Activated T-cell treated with anti-CD3 and anti-CD28 coated beads, Interleukin-2, amount 50 U/mL, for 72 hours (primary cell): ENCODE data around the gene SLAMF8. TPM values are rescaled to one million over a fixed set of nuclear protein-coding genes. Genes with fewer than 3 reads are reported as not detected.

Experiments used
- ATAC-seq, 2 donors: fragments of 150-1000 bp; cut with Tn5 transposase; replicated peaks in 1 of 2; 2 replicates each; pipeline ENCODE4 v1.10.0; 2021; ENCODE audit warnings: moderate library complexity in 2 of 2, mild to moderate bottlenecking in 1 of 2
- DNase-seq, 2 donors: peaks; one replicate each; pipeline ENCODE4 v3.0.0; 2021 to 2022; ENCODE audit warnings: mixed read lengths in 1 of 2
- H3K27ac Mint-ChIP-seq: one replicate; pipeline ENCODE4 v1.8.0; 2022; ENCODE audit warnings: mild to moderate bottlenecking, moderate library complexity, mixed read lengths
- H3K27me3 Mint-ChIP-seq: one replicate; pipeline ENCODE4 v1.8.0; 2022; ENCODE audit warnings: low read depth, mixed read lengths
- H3K36me3 Mint-ChIP-seq, 2 donors: one replicate each; pipeline ENCODE4 v1.8.0; 2022; ENCODE audit warnings: mixed read lengths in 2 of 2, mild to moderate bottlenecking in 1 of 2; ENCODE audit not compliant: insufficient read depth in 2 of 2
- H3K4me1 Mint-ChIP-seq: one replicate; pipeline ENCODE4 v1.8.0; 2022; ENCODE audit warnings: low read depth, mixed read lengths
- H3K4me3 Mint-ChIP-seq, 2 donors: one replicate each; pipeline ENCODE4 v1.8.0; 2022; ENCODE audit warnings: mild to moderate bottlenecking in 2 of 2, mixed read lengths in 2 of 2, moderate library complexity in 2 of 2
- H3K9me3 Mint-ChIP-seq, 2 donors: one replicate each; pipeline ENCODE4 v1.8.0; 2022; ENCODE audit warnings: mixed read lengths in 2 of 2
- total RNA-seq, 2 donors: library from RNA; stranded (reverse); gene quantifications; one replicate each; pipeline ENCODE4 v1.2.3, GENCODE V29; 2022

The SLAMF8 gene
- total RNA-seq, 2 donors from 2014 or later: 0.31 to 0.53 TPM

DNA sequence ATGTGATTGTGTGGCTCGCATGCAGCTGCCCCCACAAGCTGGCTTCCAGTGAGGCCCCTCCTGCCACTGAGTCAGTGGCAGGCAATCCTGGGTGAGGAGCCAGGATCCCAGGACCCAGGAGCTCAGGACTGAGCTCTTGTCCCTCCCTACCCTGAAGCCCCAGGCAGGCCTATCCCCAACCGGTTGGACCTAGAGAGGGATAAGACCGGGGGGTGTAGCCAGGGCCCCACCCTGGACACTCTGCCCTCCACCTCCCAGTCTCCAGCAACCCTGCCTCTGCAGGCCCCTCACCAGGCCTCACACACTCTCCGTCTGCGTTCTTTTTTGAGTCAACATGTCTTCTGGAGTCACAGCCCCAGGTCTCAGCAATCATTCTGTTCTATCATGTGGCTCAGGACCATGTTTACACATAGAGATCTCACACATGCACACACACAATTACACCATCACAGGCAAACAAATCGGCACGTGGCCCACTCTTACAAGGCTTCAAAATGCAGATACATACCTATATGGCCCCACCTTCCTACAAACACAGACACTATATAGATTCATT lies 33.2 kb downstream of the SLAMF8 start:
- no peak overlapping the region for H3K27ac Mint-ChIP-seq
- H3K4me1 Mint-ChIP-seq: peaks cover 6% of the 10 kb centered on the region
- H3K36me3 Mint-ChIP-seq: no peaks in the 10 kb centered on the region
- no peaks in the 10 kb centered on the region for H3K27me3 Mint-ChIP-seq
- H3K4me3 Mint-ChIP-seq: no peak overlapping the region
- H3K9me3 Mint-ChIP-seq: no peaks in the 10 kb centered on the region
- no peak for ATAC-seq
- DNase-seq: no peak

DNA sequence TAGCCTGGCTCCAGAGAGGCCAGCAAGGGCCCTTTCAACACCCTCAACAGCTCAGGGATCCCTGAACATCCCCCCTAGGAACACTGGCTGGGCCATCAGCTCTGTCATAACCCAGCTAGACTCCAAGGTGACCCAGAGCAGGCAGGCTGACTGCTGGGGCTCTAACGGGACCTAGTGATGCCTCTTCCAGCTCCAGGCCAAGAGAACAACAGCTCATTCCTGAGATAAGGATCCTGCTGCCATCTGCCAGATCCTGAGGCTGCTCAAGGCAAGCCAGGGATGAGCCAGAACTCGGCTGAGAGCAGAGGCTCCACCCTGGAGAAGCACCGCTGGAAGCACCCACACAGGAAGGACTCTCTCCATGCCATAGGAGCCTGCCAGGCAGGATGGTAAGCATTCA lies 33.8 kb downstream of the SLAMF8 start:
- Mint-ChIP-seq H3K9me3 (no peaks in the 10 kb centered on the region), H3K4me1 (peaks cover under 1% of the 10 kb centered on the region), H3K27me3 (no peaks in the 10 kb centered on the region), H3K4me3 (no peak overlapping the region), H3K27ac (no peak overlapping the region), H3K36me3 (no peaks in the 10 kb centered on the region)
- ATAC-seq (no peak), DNase-seq (no peak)

DNA sequence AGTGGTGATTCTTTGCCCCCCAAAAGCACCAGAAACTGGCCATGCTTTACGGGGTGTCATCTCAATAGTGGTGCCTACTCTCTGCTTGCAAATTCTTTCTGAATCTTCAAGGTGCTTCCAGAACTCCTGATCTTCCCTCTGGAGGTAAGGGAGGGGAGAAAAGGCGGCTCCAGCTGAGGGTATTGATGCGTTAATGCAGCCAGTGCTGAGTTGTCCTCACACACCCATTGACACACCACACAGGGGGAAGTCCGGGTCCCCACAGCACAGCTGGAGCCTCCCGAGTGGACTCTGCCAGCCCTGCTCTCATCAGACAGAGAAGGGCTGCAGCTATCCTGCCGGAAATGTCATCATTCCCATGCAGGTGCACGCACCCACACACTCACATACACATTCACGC lies 34.5 kb downstream of the SLAMF8 start:
- Mint-ChIP-seq H3K4me1 (no peaks in the 10 kb centered on the region), H3K36me3 (no peaks in the 10 kb centered on the region), H3K9me3 (no peaks in the 10 kb centered on the region), H3K27me3 (no peaks in the 10 kb centered on the region), H3K4me3 (no peak overlapping the region), H3K27ac (no peak overlapping the region)
- ATAC-seq: no peak
- no peak for DNase-seq

DNA sequence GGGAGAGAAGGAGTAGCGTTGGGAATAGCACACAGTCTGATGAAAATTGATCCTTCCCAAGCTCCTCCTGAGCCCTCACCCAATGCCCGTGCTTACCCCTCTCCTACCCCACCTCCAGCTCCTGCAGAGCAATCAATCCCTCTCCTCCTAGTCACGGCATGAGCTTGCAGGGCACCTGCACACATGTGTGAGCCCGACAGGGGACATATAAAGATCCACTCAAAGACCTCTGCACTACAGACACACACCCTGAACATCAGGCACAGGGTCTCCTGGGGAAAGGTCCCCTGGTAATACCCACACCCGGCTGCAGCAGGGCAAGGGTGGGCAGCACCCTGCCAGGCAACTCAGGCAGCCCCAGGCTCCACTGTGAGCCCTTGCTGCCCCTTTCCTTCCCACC lies 35.4 kb downstream of the SLAMF8 start:
- Mint-ChIP-seq H3K4me3 (no peak overlapping the region), H3K4me1 (no peaks in the 10 kb centered on the region), H3K27me3 (no peaks in the 10 kb centered on the region), H3K36me3 (no peaks in the 10 kb centered on the region), H3K27ac (no peak overlapping the region), H3K9me3 (no peaks in the 10 kb centered on the region)
- ATAC-seq: no peak
- no peak for DNase-seq

DNA sequence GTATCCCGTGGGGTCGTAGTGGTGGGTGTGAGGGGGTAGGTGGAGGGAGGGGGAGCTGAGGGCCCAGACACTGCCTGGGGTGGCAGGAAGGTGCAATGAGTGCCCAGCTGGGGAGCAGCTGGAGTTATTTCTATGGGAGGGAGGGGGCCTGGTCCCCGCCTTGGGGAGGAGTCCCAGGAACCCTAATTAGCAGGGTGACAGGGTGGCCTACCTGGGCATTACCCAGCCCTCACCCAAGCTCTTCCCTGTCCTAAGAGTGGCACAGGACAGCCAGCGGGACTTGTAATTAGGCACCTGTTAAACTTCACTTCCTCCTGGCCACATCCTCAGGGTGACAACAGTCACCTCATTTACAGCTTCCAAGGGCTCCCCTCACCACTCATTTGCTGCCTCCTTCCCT lies 35.9 kb downstream of the SLAMF8 start, which contains the start of gene VSIG8:
VSIG8 (minus strand) TSS at position 101 of the 400 bp plus-strand sequence. CDS start 136 bp downstream, outside the sequence.
- H3K27ac Mint-ChIP-seq: no peak within 1 kb of the TSS
- H3K9me3 Mint-ChIP-seq: no peaks in the 10 kb centered on the region
- no peak for ATAC-seq

DNA sequence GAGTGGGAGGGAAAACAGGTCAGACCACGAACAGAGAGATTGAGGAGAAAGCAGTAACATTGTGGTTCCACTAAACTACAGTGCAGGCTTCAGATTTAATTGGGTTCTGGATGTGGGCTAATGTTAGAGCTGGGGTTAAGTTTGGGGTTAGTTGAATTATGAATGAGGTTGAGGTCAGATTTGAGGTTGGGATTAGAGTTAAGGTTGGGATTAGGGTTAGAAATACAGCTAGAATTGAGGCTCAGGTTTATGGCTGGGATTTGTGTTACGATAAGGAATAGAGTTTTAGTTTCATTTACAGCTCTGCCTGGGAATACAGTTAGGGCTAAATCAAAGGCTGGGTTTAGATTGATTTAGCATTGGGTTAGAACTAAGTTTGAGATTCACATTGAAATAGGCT lies 37.6 kb downstream of the SLAMF8 start:
- no peak for ATAC-seq
- no peaks in the 10 kb centered on the region for H3K36me3 Mint-ChIP-seq
- peaks cover 5% of the 10 kb centered on the region for H3K4me1 Mint-ChIP-seq
- no peaks in the 10 kb centered on the region for H3K9me3 Mint-ChIP-seq
- DNase-seq: no peak
- H3K4me3 Mint-ChIP-seq: no peak overlapping the region
- H3K27ac Mint-ChIP-seq: no peak overlapping the region
- H3K27me3 Mint-ChIP-seq: no peaks in the 10 kb centered on the region

More for the DNA sequence above, 35.9 kb downstream of the SLAMF8 start, which contains the start of gene VSIG8:
- DNase-seq: no peak
- Mint-ChIP-seq H3K36me3 (no peaks in the 10 kb centered on the region), H3K4me3 (no peak within 1 kb of the TSS), H3K4me1 (no peaks in the 10 kb centered on the region), H3K27me3 (no peaks in the 10 kb centered on the region)

DNA sequence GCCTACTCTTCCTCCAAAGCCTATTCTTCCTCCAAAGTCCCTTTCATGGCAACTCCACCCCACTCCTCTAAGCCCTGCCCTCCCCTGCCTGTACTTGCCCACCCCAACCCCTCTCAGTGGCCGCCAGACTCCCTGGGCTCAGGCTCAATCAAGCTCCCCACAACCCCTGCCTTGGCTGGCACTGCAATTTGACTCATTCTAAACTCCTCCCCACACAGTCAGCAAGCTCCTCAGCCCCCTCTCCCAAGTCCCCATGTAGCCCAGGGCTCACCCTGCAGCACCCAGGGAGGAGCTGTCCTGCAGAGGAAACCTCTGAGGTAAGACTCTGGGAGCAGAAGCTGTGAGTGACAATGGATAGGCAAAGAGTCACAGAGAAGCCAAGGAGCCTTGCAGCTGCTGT lies 39.4 kb downstream of the SLAMF8 start:
- H3K27ac Mint-ChIP-seq: no peak overlapping the region

DNA sequence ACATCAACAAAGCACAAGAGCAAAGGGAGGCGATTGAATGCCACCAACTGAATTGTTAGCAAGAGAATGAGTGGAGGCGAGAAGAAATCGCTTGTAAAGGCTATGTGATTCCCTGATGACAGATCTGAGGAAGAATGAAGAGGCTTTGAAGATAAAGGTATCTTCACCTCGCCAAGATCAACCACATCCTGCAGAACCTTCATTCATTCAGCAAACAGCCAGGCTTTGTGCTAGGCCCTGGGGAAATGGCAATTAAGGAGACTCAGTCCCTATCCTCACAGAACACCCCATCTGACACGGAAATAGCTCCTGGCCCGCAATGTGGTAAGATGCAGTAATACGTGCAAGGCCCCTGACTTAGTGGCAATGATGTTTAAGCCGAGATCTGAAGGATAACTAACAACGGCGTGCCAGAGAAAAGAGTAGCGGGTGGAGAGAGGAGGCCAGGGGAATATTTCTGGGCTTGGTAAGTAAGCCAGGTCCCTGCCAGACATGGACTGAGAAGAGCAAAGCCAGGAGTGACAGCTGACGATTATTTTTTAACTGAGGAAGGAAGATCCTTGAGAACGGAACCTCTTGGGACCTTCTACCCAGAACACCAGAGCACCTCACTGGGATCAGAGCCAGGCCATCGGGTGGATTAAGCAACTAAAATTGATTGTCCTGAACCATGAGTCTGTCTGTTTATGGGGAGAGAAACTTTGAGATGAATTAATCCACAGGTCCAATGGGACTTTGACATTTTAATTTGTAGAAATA lies 40.4 kb downstream of the SLAMF8 start:
- ATAC-seq (no peak), DNase-seq (no peak)

More for the DNA sequence above, 39.4 kb downstream of the SLAMF8 start:
- Mint-ChIP-seq H3K36me3 (no peaks in the 10 kb centered on the region), H3K27me3 (no peaks in the 10 kb centered on the region), H3K4me3 (no peak overlapping the region), H3K4me1 (peaks cover 7% of the 10 kb centered on the region), H3K9me3 (no peaks in the 10 kb centered on the region)
- no peak for DNase-seq
- no peak for ATAC-seq

DNA sequence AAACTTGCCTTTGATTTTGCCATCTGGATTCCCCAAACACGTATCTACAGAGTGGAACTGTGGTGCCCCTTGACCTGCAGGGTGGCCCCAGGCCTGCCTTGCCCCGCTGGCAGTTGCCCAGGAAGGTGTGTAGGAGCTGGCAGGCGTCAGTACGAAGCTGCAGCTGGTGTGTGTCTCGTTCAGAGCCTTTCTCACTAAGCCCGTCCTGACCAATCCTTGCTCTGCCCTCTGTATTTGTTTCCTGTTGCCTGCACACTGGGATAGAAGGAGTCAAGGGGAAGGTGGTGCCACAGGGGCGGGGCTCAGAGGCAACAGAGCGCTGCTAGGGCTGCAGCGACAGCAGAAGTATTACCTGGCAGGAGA lies 41.0 kb downstream of the SLAMF8 start:
- H3K27me3 Mint-ChIP-seq: peaks cover 11% of the 10 kb centered on the region
- peaks cover 7% of the 10 kb centered on the region for H3K4me1 Mint-ChIP-seq
- no peaks in the 10 kb centered on the region for H3K9me3 Mint-ChIP-seq
- no peak for ATAC-seq
- H3K27ac Mint-ChIP-seq: no peak overlapping the region
- no peak for DNase-seq
- H3K4me3 Mint-ChIP-seq: no peak overlapping the region
- H3K36me3 Mint-ChIP-seq: no peaks in the 10 kb centered on the region

More for the DNA sequence above, 40.4 kb downstream of the SLAMF8 start:
- Mint-ChIP-seq H3K27me3 (peaks cover 10% of the 10 kb centered on the region), H3K36me3 (no peaks in the 10 kb centered on the region), H3K27ac (no peak overlapping the region), H3K9me3 (no peaks in the 10 kb centered on the region), H3K4me1 (peaks cover 7% of the 10 kb centered on the region), H3K4me3 (no peak overlapping the region)

DNA sequence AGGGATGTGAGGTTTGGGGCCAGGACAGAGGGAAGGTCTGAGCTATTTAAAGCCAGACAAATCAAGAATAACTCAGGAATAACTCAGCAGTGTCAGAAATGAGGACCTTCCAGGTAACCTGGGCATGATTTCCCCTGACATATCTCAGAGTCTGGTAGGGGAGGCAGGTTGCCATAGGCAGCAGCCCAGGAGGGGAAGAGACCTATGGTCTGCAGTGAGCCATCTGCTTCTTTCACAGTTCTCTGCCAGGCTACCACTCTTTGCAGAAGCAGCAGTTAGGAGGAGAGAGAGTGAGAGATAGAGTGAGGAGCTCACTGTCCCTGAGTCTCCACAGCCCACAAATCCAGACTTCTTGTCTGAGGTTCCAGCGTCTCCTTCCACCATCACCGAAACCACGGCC lies 42.1 kb downstream of the SLAMF8 start:
- Mint-ChIP-seq H3K36me3 (no peaks in the 10 kb centered on the region), H3K4me3 (no peak overlapping the region), H3K27ac (no peak overlapping the region), H3K9me3 (no peaks in the 10 kb centered on the region), H3K4me1 (peaks cover 7% of the 10 kb centered on the region), H3K27me3 (peaks cover 11% of the 10 kb centered on the region)
- DNase-seq (no peak), ATAC-seq (peak in 1 of 2 donors; percentile 22)

DNA sequence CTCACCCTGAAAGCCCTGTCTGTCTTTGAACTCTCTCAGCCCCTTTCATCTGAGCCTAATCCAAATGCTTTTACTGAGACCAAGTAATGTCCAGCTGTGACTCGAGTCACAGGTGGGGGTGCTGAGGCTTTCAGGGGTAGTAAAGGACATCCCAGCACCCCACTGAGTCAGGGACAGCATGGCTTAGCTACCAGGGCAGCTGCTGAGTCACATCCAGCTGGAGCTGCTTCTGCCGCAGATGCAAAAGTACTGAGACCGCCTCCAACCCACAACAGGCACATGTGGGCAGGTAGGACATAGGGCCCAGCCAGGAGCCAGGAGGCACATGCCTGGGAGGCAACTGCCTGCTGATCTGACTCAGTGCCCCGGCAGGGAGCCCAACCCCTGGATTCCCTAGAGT lies 42.5 kb downstream of the SLAMF8 start:
- Mint-ChIP-seq H3K4me3 (no peak overlapping the region), H3K27me3 (peaks cover 11% of the 10 kb centered on the region), H3K27ac (no peak overlapping the region), H3K36me3 (no peaks in the 10 kb centered on the region), H3K9me3 (no peaks in the 10 kb centered on the region), H3K4me1 (peaks cover 7% of the 10 kb centered on the region)
- ATAC-seq: peak; percentile 82 to 88
- peak; percentile 21 to 44 for DNase-seq

DNA sequence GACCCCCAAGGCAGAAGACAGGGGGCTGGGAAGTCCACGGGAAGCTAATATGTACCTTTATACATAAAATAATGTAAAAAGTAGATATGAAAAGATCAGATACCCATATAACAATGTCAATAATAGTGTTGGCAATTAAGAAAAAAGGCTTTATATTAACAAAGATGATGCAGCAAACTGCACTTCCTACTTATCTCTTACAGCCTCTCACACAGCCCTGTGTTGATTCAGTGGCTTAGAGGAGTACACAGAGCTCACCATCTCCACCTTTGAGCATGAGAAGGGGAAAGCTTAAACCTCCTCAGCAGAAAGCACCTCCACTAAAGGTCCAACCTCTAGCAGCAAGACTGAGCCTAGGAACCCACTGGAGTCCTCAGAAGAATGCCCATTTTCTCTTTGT lies 42.9 kb downstream of the SLAMF8 start:
- Mint-ChIP-seq H3K4me3 (no peak overlapping the region), H3K9me3 (no peaks in the 10 kb centered on the region), H3K27me3 (peaks cover 11% of the 10 kb centered on the region), H3K27ac (no peak overlapping the region), H3K4me1 (peaks cover 7% of the 10 kb centered on the region), H3K36me3 (no peaks in the 10 kb centered on the region)
- DNase-seq (no peak), ATAC-seq (no peak)

DNA sequence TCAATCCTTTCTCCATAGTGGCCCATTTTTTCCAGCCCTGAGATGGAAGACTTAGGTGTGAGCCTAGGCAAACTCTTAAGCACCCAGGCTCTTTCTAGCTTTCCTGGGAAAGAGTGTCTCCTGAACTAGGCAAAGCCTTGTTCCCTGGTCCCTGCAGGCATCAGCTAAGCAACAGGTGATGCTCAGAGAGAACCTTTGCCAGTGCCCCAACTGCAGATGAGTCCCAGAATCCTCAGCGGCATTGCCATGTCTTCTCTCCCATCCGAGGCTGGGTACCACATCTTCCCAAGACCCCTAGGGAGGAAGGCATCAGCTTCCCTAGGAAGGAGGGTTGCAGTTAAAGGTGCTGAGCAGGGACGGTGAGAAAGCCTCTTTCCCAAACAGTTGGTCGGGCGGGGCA lies 44.0 kb downstream of the SLAMF8 start:
- H3K9me3 Mint-ChIP-seq: no peaks in the 10 kb centered on the region
- no peak overlapping the region for H3K27ac Mint-ChIP-seq
- ATAC-seq: no peak
- H3K4me1 Mint-ChIP-seq: peaks cover 7% of the 10 kb centered on the region
- H3K4me3 Mint-ChIP-seq: no peak overlapping the region
- peaks cover 11% of the 10 kb centered on the region for H3K27me3 Mint-ChIP-seq
- no peak for DNase-seq
- H3K36me3 Mint-ChIP-seq: no peaks in the 10 kb centered on the region

DNA sequence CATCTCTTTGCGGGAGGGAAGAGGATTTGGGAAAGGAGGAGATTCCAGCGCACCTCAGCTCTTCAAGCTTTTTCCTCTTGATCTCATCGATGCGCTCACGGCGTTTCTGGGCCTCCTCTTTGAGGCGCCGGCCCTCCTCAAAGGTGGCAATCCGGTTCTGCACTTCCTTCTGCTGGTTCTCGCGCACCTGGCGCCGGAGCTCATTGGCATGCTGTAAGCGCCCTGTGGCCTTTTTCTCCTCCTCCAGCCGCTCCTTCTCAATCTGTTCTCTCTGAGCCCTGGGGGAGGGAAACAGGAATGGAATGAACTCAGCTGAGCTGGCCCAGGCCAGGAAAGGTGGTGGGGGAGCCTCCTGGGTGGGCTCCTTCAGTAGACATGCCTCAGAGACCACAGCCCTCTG lies 46.2 kb downstream of the SLAMF8 start:
- Mint-ChIP-seq H3K27ac (no peak overlapping the region), H3K4me1 (peaks cover 7% of the 10 kb centered on the region), H3K9me3 (no peaks in the 10 kb centered on the region), H3K36me3 (no peaks in the 10 kb centered on the region), H3K27me3 (peaks cover 11% of the 10 kb centered on the region), H3K4me3 (no peak overlapping the region)
- DNase-seq: no peak
- no peak for ATAC-seq
